Ovary (tissue), 9 donors: ENCODE results near the gene PPP2R2C. TPM values are rescaled to one million over a fixed set of nuclear protein-coding genes. Genes with fewer than 3 reads are reported as not detected.

Experiments used
- DNase-seq, 5 donors: peaks; one replicate each; pipeline ENCODE4 v3.0.0-alpha.2; 2019 to 2020
- H3K27ac ChIP-seq, 2 donors: fragments of 200-600 bp; one replicate each; pipeline versions ENCODE4 v1.5.1 to v1.8.0; 2019 to 2022
- H3K27me3 ChIP-seq: fragments of 200-600 bp; one replicate; pipeline ENCODE4 v1.8.0; 2022
- H3K36me3 ChIP-seq: fragments of 200-600 bp; sonication (generic); one replicate; pipeline ENCODE4 v1.5.1; 2019
- H3K4me1 ChIP-seq: one replicate; pipeline ENCODE4 v1.8.1; 2013; ENCODE audit warnings: mild to moderate bottlenecking, moderate library complexity; ENCODE audit not compliant: insufficient read depth
- H3K4me3 ChIP-seq: fragments of 200-600 bp; sonication (generic); one replicate; pipeline ENCODE4 v1.5.1; 2017
- H3K9me3 ChIP-seq, 2 donors: fragments of 200-600 bp in 1 of 2; sonication (generic) in 1 of 2; one replicate each; pipeline versions ENCODE4 v1.5.1 to v1.8.1; 2013 to 2019; ENCODE audit warnings: mild to moderate bottlenecking in 1 of 2, moderate library complexity in 1 of 2
- CTCF ChIP-seq, 3 donors: fragments of 450-650 bp in 2 of 3; fragments of 200-600 bp in 1 of 3; IDR thresholded peaks; one replicate each; pipeline versions ENCODE4 v1.5.1 to v1.8.0; 2016 to 2022; ENCODE audit warnings: antibody characterized with exemption in 3 of 3, mild to moderate bottlenecking in 1 of 3
- EP300 ChIP-seq: sonication (generic); formaldehyde crosslinking; IDR thresholded peaks from one replicate; pipeline ENCODE4 v1.6.1; 2017; ENCODE audit warnings: antibody characterized with exemption
- POLR2A ChIP-seq: fragments of 450-650 bp; IDR thresholded peaks from one replicate; pipeline ENCODE4 v1.6.1; 2017; ENCODE audit warnings: antibody characterized with exemption, mild to moderate bottlenecking, moderate library complexity
- WGBS, 3 donors: extraction: QIAGEN DNeasy Blood & Tissue Kit in 1 of 3; methylation state at CpG; one replicate each; pipeline versions ENCODE4 v1.1.5 to v1.1.7; 2013 to 2017; 5-methylcytosine and 5-hydroxymethylcytosine counted together
- intact Hi-C, 4 donors: fragments of 100-400 bp; cut with DNase I; formaldehyde crosslinking; loops; one replicate each; pipeline versions ENCODE4 v1.11.0 to v1.15.1; 2022 to 2023
- polyA plus RNA-seq, 2 donors: library from polyadenylated mRNA; stranded (reverse); fragments of 200-250 nt in 1 of 2; fragments of 350-450 nt in 1 of 2; fragmentation: Illumina TruSeq in 1 of 2; extraction: RNeasy Lipid Tissue Mini Kit (QIAGEN cat#74804) in 1 of 2; gene quantifications; one replicate each; pipeline ENCODE4 v1.2.3, GENCODE V29; 2013 to 2014
- total RNA-seq, 7 donors: library from RNA; depleted of rRNA in 2 of 7; stranded (reverse); fragments of >200 nt in 2 of 7; fragmentation: NEBNext Ultra II Directional in 3 of 7; extraction: Animal tissue kit (Norgen Biotek cat#: 25700) in 3 of 7; gene quantifications; one replicate each; pipeline versions ENCODE4 v1.1.0 to v1.2.4, GENCODE V29; 2016 to 2023
- donor health status: DM: no; HTN: no; CAD: no; lungs with moderate emphysema.
- donor health status: DM: no; HTN: no; CAD: no.
- donor health status: Bipolar disorder and iron deficiency.
- donor health status: DM: yes; HTN: yes; CAD: no.
- donor health status: DM: no; HTN: no; CAD: no.
- donor health status: DM: yes; HTN: yes; CAD: no.

Gene PPP2R2C
- total and polyA plus RNA-seq, 9 donors, result 0.12 to 4.5 (median 0.77) TPM

GRCh38 chr4:6489927-6490326 lies 17.5 kb upstream of the PPP2R2C start:
- Histone ChIP-seq H3K9me3 (peaks cover 0 to 9% of the 10 kb centered on the region in 2 donors), H3K36me3 (no peaks in the 10 kb centered on the region), H3K4me1 (no peaks in the 10 kb centered on the region), H3K4me3 (no peak overlapping the region), H3K27me3 (no peaks in the 10 kb centered on the region), H3K27ac (no peak overlapping the region)
- no peak for TF ChIP-seq EP300
- no peak for TF ChIP-seq POLR2A
- TF ChIP-seq CTCF (IDR thresholded peaks at IDR 0.05), result no peak
- DNase-seq, result no peak
- intact Hi-C loops, result no loop called here
- 51 to 62% (median 53%) methylated on average over 4 of the region's 4 CpGs for WGBS, 3 donors

- intact Hi-C loops, result no loop called here
- H3K4me3 ChIP-seq, result no peak overlapping the region
- no peaks in the 10 kb centered on the region for H3K4me1 ChIP-seq
- H3K27me3 ChIP-seq, result no peaks in the 10 kb centered on the region
- no peak overlapping the region for H3K27ac ChIP-seq
- no peaks in the 10 kb centered on the region for H3K36me3 ChIP-seq
- no peak for DNase-seq
- H3K9me3 ChIP-seq, result peaks cover 0 to 9% of the 10 kb centered on the region in 2 donors
- TF ChIP-seq EP300 (no peak), CTCF (IDR thresholded peaks at IDR 0.05) (no peak), POLR2A (no peak)
- 70 to 80% (median 79%) methylated on average over 2 of the region's 2 CpGs for WGBS, 3 donors
These were observed 15.1 kb upstream of the PPP2R2C start for GRCh38 chr4:6487466-6487865.

GRCh38 chr4:6480534-6481088 lies 8.2 kb upstream of the PPP2R2C start:
- TF ChIP-seq CTCF (IDR thresholded peaks at IDR 0.05) (no peak), EP300 (no peak), POLR2A (no peak)
- WGBS, 3 donors, result 72 to 74% (median 74%) methylated on average over 4 of the region's 4 CpGs
- H3K27me3 ChIP-seq, result no peaks in the 10 kb centered on the region
- H3K27ac ChIP-seq, result no peak overlapping the region
- DNase-seq, result no peak
- H3K4me3 ChIP-seq, result no peak overlapping the region
- H3K4me1 ChIP-seq, result no peaks in the 10 kb centered on the region
- H3K9me3 ChIP-seq, result no peaks in the 10 kb centered on the region
- intact Hi-C loops, result no loop called here
- no peaks in the 10 kb centered on the region for H3K36me3 ChIP-seq

- no peaks in the 10 kb centered on the region for H3K36me3 ChIP-seq
- H3K9me3 ChIP-seq, result no peaks in the 10 kb centered on the region
- H3K27ac ChIP-seq, result no peak overlapping the region
- H3K4me1 ChIP-seq, result no peaks in the 10 kb centered on the region
- WGBS, 3 donors, result 56 to 75% (median 57%) methylated on average over 16 to 17 of the region's 17 CpGs
- no peaks in the 10 kb centered on the region for H3K27me3 ChIP-seq
- peak in 1 of 5 donors; percentile 8 for DNase-seq
- H3K4me3 ChIP-seq, result no peak overlapping the region
- intact Hi-C loops, result no loop called here
- TF ChIP-seq POLR2A (no peak), CTCF (IDR thresholded peaks at IDR 0.05) (no peak), EP300 (no peak)
These were observed 6.3 kb upstream of the PPP2R2C start for GRCh38 chr4:6478546-6479220.
